ENCODE data around the gene CITED2. TPM values are rescaled to one million over a fixed set of nuclear protein-coding genes. Genes with fewer than 3 reads are reported as not detected.

Gene CITED2
- total and polyA plus RNA-seq, 2 donors from 2014 or later, result 72.1 to 215 TPM

DNA sequence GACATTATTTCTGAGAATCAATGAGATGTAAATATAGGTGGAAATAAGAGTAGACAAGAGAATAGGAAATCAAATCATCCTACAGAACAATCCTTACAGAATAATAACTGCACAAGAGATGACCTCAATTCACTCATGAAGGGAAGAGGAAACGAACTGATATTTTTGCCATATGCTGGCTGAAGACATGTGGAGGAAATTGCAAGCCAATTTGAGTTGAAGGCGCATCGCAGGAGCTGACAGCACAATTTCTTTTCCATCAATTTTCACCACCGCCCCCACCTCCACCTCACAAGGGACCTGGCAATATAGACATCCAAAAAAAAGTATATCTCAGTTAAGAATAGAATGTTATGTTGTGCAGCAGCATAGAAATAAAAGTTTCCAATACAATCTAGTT lies 20.3 kb downstream of the CITED2 start:
- Histone ChIP-seq H3K9me3 (ENCODE audit: control insufficient read depth in 2 of 3, insufficient read depth in 1 of 3, low read length in 3 of 3) (no peaks in the 10 kb centered on the region), H3K4me3 (ENCODE audit: low read length in 3 of 3) (no peak overlapping the region), H3K36me3 (ENCODE audit: control insufficient read depth in 2 of 3, insufficient read depth in 3 of 3, low read length in 3 of 3) (no peaks in the 10 kb centered on the region), H3K27ac (ENCODE audit: low read depth in 2 of 2, low read length in 2 of 2) (no peak overlapping the region), H3K27me3 (ENCODE audit: control insufficient read depth, insufficient read depth, low read length) (no peaks in the 10 kb centered on the region), H3K4me1 (ENCODE audit: control insufficient read depth in 2 of 3, insufficient read depth in 2 of 3, low read depth in 1 of 3, low read length in 3 of 3) (no peaks in the 10 kb centered on the region), H3K9ac (ENCODE audit: low read length in 3 of 3) (no peak overlapping the region)
- FAIRE-seq (no peak), DNase-seq (no peak)
- intact Hi-C loops (cut with DNase I), result no loop called here
- TF ChIP-seq, protein P1, sequence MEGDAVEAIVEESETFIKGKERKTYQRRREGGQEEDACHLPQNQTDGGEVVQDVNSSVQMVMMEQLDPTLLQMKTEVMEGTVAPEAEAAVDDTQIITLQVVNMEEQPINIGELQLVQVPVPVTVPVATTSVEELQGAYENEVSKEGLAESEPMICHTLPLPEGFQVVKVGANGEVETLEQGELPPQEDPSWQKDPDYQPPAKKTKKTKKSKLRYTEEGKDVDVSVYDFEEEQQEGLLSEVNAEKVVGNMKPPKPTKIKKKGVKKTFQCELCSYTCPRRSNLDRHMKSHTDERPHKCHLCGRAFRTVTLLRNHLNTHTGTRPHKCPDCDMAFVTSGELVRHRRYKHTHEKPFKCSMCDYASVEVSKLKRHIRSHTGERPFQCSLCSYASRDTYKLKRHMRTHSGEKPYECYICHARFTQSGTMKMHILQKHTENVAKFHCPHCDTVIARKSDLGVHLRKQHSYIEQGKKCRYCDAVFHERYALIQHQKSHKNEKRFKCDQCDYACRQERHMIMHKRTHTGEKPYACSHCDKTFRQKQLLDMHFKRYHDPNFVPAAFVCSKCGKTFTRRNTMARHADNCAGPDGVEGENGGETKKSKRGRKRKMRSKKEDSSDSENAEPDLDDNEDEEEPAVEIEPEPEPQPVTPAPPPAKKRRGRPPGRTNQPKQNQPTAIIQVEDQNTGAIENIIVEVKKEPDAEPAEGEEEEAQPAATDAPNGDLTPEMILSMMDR (IDR thresholded peaks at IDR 0.05; ENCODE audit: borderline replicate concordance, extremely low read depth, insufficient read depth), result no peak

DNA sequence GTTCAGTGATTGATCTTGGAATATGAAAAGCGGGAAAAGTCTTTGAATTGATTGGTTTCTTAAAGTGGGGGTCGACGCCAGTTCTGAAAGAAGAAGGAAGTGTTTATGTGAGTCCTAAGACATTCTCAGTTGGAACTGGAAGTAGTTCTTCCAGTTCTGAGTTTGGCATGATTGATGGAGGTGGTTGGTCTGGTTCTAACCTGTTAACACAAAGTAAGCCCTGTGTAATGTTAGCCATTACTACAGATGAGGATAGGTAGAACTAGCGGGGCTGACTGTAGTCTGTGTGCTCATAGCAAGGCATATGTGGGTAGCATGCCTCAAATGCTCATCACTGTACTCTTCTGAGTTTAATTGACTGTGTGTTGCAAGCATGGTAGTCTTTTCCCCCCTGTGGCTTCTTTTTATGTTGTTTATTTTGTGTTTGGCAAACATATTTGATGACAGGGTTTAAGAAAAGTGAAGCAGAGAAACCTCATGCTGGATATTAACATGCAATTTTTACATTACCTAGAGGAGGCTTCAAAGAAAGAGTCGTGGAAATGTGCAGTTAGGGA lies 24.9 kb downstream of the CITED2 start:
- no peaks in the 10 kb centered on the region for H3K27me3 ChIP-seq (ENCODE audit: control insufficient read depth, insufficient read depth, low read length)
- FAIRE-seq (no peak), DNase-seq (no peak)
- no peak overlapping the region for H3K4me3 ChIP-seq (ENCODE audit: low read length in 3 of 3)
- no peak overlapping the region for H3K27ac ChIP-seq (ENCODE audit: low read depth in 2 of 2, low read length in 2 of 2)
- no peaks in the 10 kb centered on the region for H3K4me1 ChIP-seq (ENCODE audit: control insufficient read depth in 2 of 3, insufficient read depth in 2 of 3, low read depth in 1 of 3, low read length in 3 of 3)
- no peak overlapping the region for H3K9ac ChIP-seq (ENCODE audit: low read length in 3 of 3)
- intact Hi-C loops (cut with DNase I), result no loop called here
- TF ChIP-seq, protein P1 (IDR thresholded peaks at IDR 0.05; ENCODE audit: borderline replicate concordance, extremely low read depth, insufficient read depth), result no peak
- H3K36me3 ChIP-seq (ENCODE audit: control insufficient read depth in 2 of 3, insufficient read depth in 3 of 3, low read length in 3 of 3), result no peaks in the 10 kb centered on the region
- no peaks in the 10 kb centered on the region for H3K9me3 ChIP-seq (ENCODE audit: control insufficient read depth in 2 of 3, insufficient read depth in 1 of 3, low read length in 3 of 3)

DNA sequence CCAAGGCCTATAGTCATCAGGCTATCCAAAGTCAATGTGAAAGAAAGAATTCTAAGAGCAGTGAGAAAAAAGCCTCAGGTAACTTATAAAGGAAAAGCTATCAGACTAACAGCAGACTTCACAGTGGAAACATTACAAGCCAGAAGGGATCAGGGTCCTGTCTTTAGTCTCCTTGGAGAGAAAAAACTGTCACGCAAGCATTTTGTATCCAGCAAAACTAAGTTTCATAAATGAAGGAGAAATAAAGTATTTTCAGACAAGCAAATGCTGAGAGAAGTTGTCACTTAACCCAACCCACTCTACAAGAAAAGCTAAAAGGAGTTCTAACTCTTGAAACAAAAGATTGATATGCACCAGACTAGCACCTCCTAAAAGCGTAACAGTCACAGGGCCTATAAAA lies 28.1 kb downstream of the CITED2 start:
- no peak for DNase-seq
- intact Hi-C loops (cut with DNase I), result no loop called here

More for the DNA sequence above, 28.1 kb downstream of the CITED2 start:
- no peak for FAIRE-seq
- Histone ChIP-seq H3K9ac (ENCODE audit: low read length in 3 of 3) (no peak overlapping the region), H3K4me3 (ENCODE audit: low read length in 3 of 3) (no peak overlapping the region), H3K9me3 (ENCODE audit: control insufficient read depth in 2 of 3, insufficient read depth in 1 of 3, low read length in 3 of 3) (no peaks in the 10 kb centered on the region), H3K4me1 (ENCODE audit: control insufficient read depth in 2 of 3, insufficient read depth in 2 of 3, low read depth in 1 of 3, low read length in 3 of 3) (no peaks in the 10 kb centered on the region), H3K36me3 (ENCODE audit: control insufficient read depth in 2 of 3, insufficient read depth in 3 of 3, low read length in 3 of 3) (no peaks in the 10 kb centered on the region), H3K27me3 (ENCODE audit: control insufficient read depth, insufficient read depth, low read length) (no peaks in the 10 kb centered on the region), H3K27ac (ENCODE audit: low read depth in 2 of 2, low read length in 2 of 2) (no peak overlapping the region)
- TF ChIP-seq, protein P1 (IDR thresholded peaks at IDR 0.05; ENCODE audit: borderline replicate concordance, extremely low read depth, insufficient read depth), result no peak

Data from kidney (tissue), 14 donors.